ENCODE measurements around the gene TMEM115.

TMEM115 gene

GRCh38 chr3:50371133-50371685 lies 11.9 kb upstream of the TMEM115 start:
- no peak for TF ChIP-seq CTCF (conservative IDR thresholded peaks at IDR 0.05; ENCODE audit: low read depth, low read length)
- Histone ChIP-seq H3K9ac (no peak overlapping the region), H3K27ac (no peak overlapping the region), H2AFZ (ENCODE audit: low read depth) (no peak overlapping the region), H3K79me2 (ENCODE audit: insufficient read depth, low read depth) (no peaks in the 10 kb centered on the region), H3K4me2 (no peak overlapping the region), H3K4me3 (IDR thresholded peaks at IDR 0.05; ENCODE audit: insufficient read depth, low read depth, low read length) (no peak overlapping the region), H4K20me1 (ENCODE audit: insufficient read depth) (no peaks in the 10 kb centered on the region), H3K36me3 (ENCODE audit: insufficient read depth) (no peaks in the 10 kb centered on the region), H3K4me1 (ENCODE audit: low read depth, poor library complexity, severe bottlenecking) (peaks cover 22% of the 10 kb centered on the region), H3K27me3 (ENCODE audit: insufficient read depth, low read depth) (no peaks in the 10 kb centered on the region)

DNA sequence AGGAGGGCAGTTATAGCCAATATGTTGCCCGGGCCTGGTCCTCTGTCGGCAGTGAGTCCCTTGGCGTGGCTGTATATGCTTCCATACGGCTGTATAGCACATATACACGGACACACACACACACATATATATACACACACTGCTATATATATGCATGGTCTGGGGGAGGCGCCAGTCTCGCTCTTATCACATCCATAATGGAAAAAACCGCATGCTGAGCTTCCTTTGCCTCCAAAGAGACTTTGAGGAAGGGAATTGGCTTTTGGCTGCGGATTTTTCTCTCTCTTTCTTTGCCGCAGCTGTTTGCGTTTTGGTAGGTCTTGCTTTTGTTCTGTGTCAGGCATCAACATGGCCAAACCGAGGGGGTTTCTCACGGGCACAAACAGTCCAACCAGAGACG lies 11.3 kb upstream of the TMEM115 start:
- Histone ChIP-seq H3K4me2 (no peak overlapping the region), H4K20me1 (ENCODE audit: insufficient read depth) (no peaks in the 10 kb centered on the region), H3K4me1 (ENCODE audit: low read depth, poor library complexity, severe bottlenecking) (peaks cover 27% of the 10 kb centered on the region), H3K36me3 (ENCODE audit: insufficient read depth) (no peaks in the 10 kb centered on the region), H3K79me2 (ENCODE audit: insufficient read depth, low read depth) (no peaks in the 10 kb centered on the region), H3K9ac (no peak overlapping the region), H3K27ac (no peak overlapping the region), H3K4me3 (IDR thresholded peaks at IDR 0.05; ENCODE audit: insufficient read depth, low read depth, low read length) (no peak overlapping the region), H3K27me3 (ENCODE audit: insufficient read depth, low read depth) (no peaks in the 10 kb centered on the region), H2AFZ (ENCODE audit: low read depth) (no peak overlapping the region)
- TF ChIP-seq CTCF (conservative IDR thresholded peaks at IDR 0.05; ENCODE audit: low read depth, low read length) = no peak

- no peak overlapping the region for H3K4me2 ChIP-seq
- H2AFZ ChIP-seq (ENCODE audit: low read depth) = no peak overlapping the region
- no peak overlapping the region for H3K9ac ChIP-seq
- H3K27ac ChIP-seq = no peak overlapping the region
- H3K27me3 ChIP-seq (ENCODE audit: insufficient read depth, low read depth) = no peaks in the 10 kb centered on the region
- TF ChIP-seq CTCF (conservative IDR thresholded peaks at IDR 0.05; ENCODE audit: low read depth, low read length) = no peak
- H4K20me1 ChIP-seq (ENCODE audit: insufficient read depth) = no peaks in the 10 kb centered on the region
- no peaks in the 10 kb centered on the region for H3K79me2 ChIP-seq (ENCODE audit: insufficient read depth, low read depth)
- no peak overlapping the region for H3K4me3 ChIP-seq (IDR thresholded peaks at IDR 0.05; ENCODE audit: insufficient read depth, low read depth, low read length)
- H3K4me1 ChIP-seq (ENCODE audit: low read depth, poor library complexity, severe bottlenecking) = peaks cover 19% of the 10 kb centered on the region
- H3K36me3 ChIP-seq (ENCODE audit: insufficient read depth) = no peaks in the 10 kb centered on the region
Observed at GRCh38 chr3:50369012-50369670, 9.8 kb upstream of the TMEM115 start.

- no peaks in the 10 kb centered on the region for H3K27me3 ChIP-seq (ENCODE audit: insufficient read depth, low read depth)
- H2AFZ ChIP-seq (ENCODE audit: low read depth) = no peak overlapping the region; the same call in 1 of the 2 replicates
- H3K79me2 ChIP-seq (ENCODE audit: insufficient read depth, low read depth) = no peaks in the 10 kb centered on the region
- H3K9ac ChIP-seq = peak overlapping the region; percentile 46; the same call in 1 of the 2 replicates
- no peaks in the 10 kb centered on the region for H3K36me3 ChIP-seq (ENCODE audit: insufficient read depth)
- H3K4me1 ChIP-seq (ENCODE audit: low read depth, poor library complexity, severe bottlenecking) = peaks cover 5% of the 10 kb centered on the region
- H3K27ac ChIP-seq = no peak overlapping the region
- no peak for TF ChIP-seq CTCF (conservative IDR thresholded peaks at IDR 0.05; ENCODE audit: low read depth, low read length)
- peak overlapping the region; percentile 60 for H3K4me2 ChIP-seq
- H3K4me3 ChIP-seq (IDR thresholded peaks at IDR 0.05; ENCODE audit: insufficient read depth, low read depth, low read length) = no peak overlapping the region
- no peaks in the 10 kb centered on the region for H4K20me1 ChIP-seq (ENCODE audit: insufficient read depth)
Observed at GRCh38 chr3:50365842-50366220, 6.5 kb upstream of the TMEM115 start.
